ENCODE measurements around the gene TRPM2. TPM values are rescaled to one million over a fixed set of nuclear protein-coding genes. Genes with fewer than 3 reads are reported as not detected.

The TRPM2 gene
- total RNA-seq, 1 experiment from 2014 or later = 28.1 TPM

DNA sequence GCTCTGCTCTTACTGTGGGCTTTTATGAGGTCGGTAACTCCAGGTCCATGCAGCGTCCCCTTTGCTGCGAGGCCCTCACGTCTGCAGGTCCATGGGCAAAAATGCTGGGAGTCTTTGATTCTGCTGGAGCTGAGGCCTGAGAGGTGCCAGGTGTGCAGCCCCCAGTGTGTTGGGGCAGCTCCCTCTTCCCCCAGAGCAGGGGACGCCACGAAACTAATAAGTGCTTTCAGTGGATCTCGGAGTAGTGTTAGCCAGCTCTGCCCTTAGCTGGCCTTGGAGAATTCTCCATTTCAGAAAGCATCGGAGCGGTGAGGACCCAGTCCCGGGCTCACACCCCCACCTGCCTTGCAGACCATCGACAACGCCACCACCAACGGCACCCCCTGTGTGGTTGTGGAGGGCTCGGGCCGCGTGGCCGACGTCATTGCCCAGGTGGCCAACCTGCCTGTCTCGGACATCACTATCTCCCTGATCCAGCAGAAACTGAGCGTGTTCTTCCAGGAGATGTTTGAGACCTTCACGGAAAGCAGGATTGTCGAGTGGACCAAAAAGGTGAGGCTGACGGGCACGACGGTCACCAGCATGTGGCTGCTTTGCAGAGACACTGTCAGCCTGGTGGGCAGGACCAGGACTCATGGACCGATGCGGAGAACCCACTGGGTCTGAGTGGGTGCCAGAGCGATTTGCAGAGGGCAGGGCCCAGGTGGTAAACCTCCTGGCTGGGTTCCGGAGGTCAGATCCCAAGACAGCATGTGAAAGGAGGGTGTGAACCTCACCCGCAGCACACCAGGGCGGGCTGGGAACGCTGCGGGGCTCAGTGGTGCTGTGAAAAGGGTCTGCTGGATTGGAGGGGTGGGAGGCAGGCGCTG is 25.5 kb downstream of the TRPM2 start:
- Histone ChIP-seq H2AFZ (ENCODE audit: low read depth, low read length, poor library complexity, severe bottlenecking) (no peak overlapping the region), H3K27me3 (ENCODE audit: insufficient read depth, low read length) (no peaks in the 10 kb centered on the region), H3K79me2 (ENCODE audit: insufficient read depth, low read length) (no peaks in the 10 kb centered on the region), H3K36me3 (ENCODE audit: control insufficient read depth in 1 of 2, insufficient read depth in 2 of 2, low read length in 2 of 2) (no peaks in the 10 kb centered on the region), H3K4me3 (replicated peaks in 1 of 2; ENCODE audit: low read depth in 1 of 2, low read length in 2 of 2) (no peak overlapping the region), H3K9me2 (ENCODE audit: insufficient read depth) (no peaks in the 10 kb centered on the region), H4K20me1 (ENCODE audit: insufficient read depth) (no peaks in the 10 kb centered on the region), H3K9me3 (ENCODE audit: control insufficient read depth in 1 of 2, insufficient read depth in 1 of 2, low read depth in 1 of 2, low read length in 2 of 2) (no peaks in the 10 kb centered on the region), H3K4me2 (ENCODE audit: low read length) (no peak overlapping the region), H3K27ac (ENCODE audit: low read depth, low read length) (no peak overlapping the region), H3K9ac (ENCODE audit: low read length) (no peak overlapping the region), H3K4me1 (ENCODE audit: control insufficient read depth in 1 of 2, insufficient read depth in 2 of 2, low read length in 2 of 2) (no peaks in the 10 kb centered on the region)
- ChIA-PET RAD21 (ENCODE audit: low non-redundant PET in 1 of 2, low total read pairs in 2 of 2, uncharacterized antibody in 2 of 2, unreplicated experiment in 2 of 2) (no interaction called here), CTCF (no interaction called here), POLR2A (no interaction called here)
- BruUV-seq (replicated peaks) = no TSS peak
- ATAC-seq (no peak), DNase-seq (ENCODE audit: low read depth, low spot score) (no peak)
- TF ChIP-seq YY1 (IDR thresholded peaks at IDR 0.05; ENCODE audit: extremely low read depth, insufficient replicate concordance, low read depth, low read length) = no peak
- TF ChIP-seq SP1 (IDR thresholded peaks at IDR 0.05; ENCODE audit: low read depth) = no peak
- TF ChIP-seq, protein P1, sequence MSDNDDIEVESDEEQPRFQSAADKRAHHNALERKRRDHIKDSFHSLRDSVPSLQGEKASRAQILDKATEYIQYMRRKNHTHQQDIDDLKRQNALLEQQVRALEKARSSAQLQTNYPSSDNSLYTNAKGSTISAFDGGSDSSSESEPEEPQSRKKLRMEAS (IDR thresholded peaks at IDR 0.05) = no peak
- TF ChIP-seq, protein P2, sequence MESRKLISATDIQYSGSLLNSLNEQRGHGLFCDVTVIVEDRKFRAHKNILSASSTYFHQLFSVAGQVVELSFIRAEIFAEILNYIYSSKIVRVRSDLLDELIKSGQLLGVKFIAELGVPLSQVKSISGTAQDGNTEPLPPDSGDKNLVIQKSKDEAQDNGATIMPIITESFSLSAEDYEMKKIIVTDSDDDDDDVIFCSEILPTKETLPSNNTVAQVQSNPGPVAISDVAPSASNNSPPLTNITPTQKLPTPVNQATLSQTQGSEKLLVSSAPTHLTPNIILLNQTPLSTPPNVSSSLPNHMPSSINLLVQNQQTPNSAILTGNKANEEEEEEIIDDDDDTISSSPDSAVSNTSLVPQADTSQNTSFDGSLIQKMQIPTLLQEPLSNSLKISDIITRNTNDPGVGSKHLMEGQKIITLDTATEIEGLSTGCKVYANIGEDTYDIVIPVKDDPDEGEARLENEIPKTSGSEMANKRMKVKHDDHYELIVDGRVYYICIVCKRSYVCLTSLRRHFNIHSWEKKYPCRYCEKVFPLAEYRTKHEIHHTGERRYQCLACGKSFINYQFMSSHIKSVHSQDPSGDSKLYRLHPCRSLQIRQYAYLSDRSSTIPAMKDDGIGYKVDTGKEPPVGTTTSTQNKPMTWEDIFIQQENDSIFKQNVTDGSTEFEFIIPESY (IDR thresholded peaks at IDR 0.05; ENCODE audit: extremely low read depth, insufficient replicate concordance, low read length) = no peak
- TF ChIP-seq, protein P3, sequence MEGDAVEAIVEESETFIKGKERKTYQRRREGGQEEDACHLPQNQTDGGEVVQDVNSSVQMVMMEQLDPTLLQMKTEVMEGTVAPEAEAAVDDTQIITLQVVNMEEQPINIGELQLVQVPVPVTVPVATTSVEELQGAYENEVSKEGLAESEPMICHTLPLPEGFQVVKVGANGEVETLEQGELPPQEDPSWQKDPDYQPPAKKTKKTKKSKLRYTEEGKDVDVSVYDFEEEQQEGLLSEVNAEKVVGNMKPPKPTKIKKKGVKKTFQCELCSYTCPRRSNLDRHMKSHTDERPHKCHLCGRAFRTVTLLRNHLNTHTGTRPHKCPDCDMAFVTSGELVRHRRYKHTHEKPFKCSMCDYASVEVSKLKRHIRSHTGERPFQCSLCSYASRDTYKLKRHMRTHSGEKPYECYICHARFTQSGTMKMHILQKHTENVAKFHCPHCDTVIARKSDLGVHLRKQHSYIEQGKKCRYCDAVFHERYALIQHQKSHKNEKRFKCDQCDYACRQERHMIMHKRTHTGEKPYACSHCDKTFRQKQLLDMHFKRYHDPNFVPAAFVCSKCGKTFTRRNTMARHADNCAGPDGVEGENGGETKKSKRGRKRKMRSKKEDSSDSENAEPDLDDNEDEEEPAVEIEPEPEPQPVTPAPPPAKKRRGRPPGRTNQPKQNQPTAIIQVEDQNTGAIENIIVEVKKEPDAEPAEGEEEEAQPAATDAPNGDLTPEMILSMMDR (IDR thresholded peaks at IDR 0.05 in 2 of 3, conservative IDR thresholded peaks at IDR 0.05 in 1 of 3; ENCODE audit: borderline replicate concordance in 1 of 3, insufficient read depth in 1 of 3, low read depth in 2 of 3, low read length in 2 of 3) = no peak
- TF ChIP-seq ZFX (IDR thresholded peaks at IDR 0.05) = no peak
- TF ChIP-seq SIN3A (IDR thresholded peaks at IDR 0.05; ENCODE audit: low read depth) = no peak
- no peak for TF ChIP-seq POLR2AphosphoS5 (IDR thresholded peaks at IDR 0.05; ENCODE audit: low read depth, low read length)
- no peak for TF ChIP-seq FOSL1 (IDR thresholded peaks at IDR 0.05; ENCODE audit: low read depth)
- TF ChIP-seq, protein P4, sequence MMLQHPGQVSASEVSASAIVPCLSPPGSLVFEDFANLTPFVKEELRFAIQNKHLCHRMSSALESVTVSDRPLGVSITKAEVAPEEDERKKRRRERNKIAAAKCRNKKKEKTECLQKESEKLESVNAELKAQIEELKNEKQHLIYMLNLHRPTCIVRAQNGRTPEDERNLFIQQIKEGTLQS (IDR thresholded peaks at IDR 0.05) = no peak
- TF ChIP-seq ZNF274 (IDR thresholded peaks at IDR 0.05; ENCODE audit: low read depth, low read length) = no peak
- TF ChIP-seq SRF (IDR thresholded peaks at IDR 0.05; ENCODE audit: low read depth) = no peak
- no peak for TF ChIP-seq POLR2A (IDR thresholded peaks at IDR 0.05; ENCODE audit: borderline replicate concordance, extremely low read depth, insufficient read depth, insufficient read length)
- no peak for TF ChIP-seq TCF7L2 (IDR thresholded peaks at IDR 0.05; ENCODE audit: borderline replicate concordance, extremely low read depth, insufficient read depth, insufficient read length)
- no peak for TF ChIP-seq RAD21 (IDR thresholded peaks at IDR 0.05; ENCODE audit: low read depth)
- no peak for TF ChIP-seq CEBPB (IDR thresholded peaks at IDR 0.05; ENCODE audit: low read depth)
- no peak for TF ChIP-seq EGR1 (IDR thresholded peaks at IDR 0.05; ENCODE audit: low read depth)
- intact Hi-C loops (cut with micrococcal nuclease) = no loop called here
